HL-60 (cell line): Measurements from ENCODE around the gene AFDN.

Source experiments
- DNase-seq, 2 experiments: peaks; one replicate each; pipeline ENCODE4 v3.0.0-alpha.2; 2010 to 2020; ENCODE audit warnings: low read depth in 1 of 2, low spot score in 1 of 2
- H3K27ac ChIP-seq: fragments of 250-450 bp; sonication (Bioruptor Pico); replicated peaks from 2 replicates; pipeline ENCODE4 v1.5.1; 2020; ENCODE audit warnings: mild to moderate bottlenecking, moderate library complexity
- H3K27me3 ChIP-seq: fragments of 250-450 bp; sonication (Bioruptor Pico); 2 replicates; pipeline ENCODE4 v1.5.1; 2021; ENCODE audit warnings: mild to moderate bottlenecking, moderate library complexity; ENCODE audit not compliant: insufficient read depth, poor library complexity, severe bottlenecking
- H3K4me3 ChIP-seq: replicated peaks from 2 replicates; pipeline ENCODE4 v1.5.1; 2011; ENCODE audit warnings: mild to moderate bottlenecking, control low read depth, low read length; ENCODE audit not compliant: insufficient read depth
- GABPA ChIP-seq: IDR thresholded peaks from 2 replicates; pipeline ENCODE4 v1.6.1; 2012; ENCODE audit warnings: low read depth
- POLR2AphosphoS5 ChIP-seq: IDR thresholded peaks from 2 replicates; pipeline ENCODE4 v1.6.1; 2012; ENCODE audit warnings: low read depth
- REST ChIP-seq: IDR thresholded peaks from 2 replicates; pipeline ENCODE4 v1.6.1; 2012; ENCODE audit warnings: low read depth; ENCODE audit not compliant: insufficient replicate concordance
- SPI1 ChIP-seq: IDR thresholded peaks from 2 replicates; pipeline ENCODE4 v1.6.1; 2012; ENCODE audit warnings: low read depth, mild to moderate bottlenecking, borderline replicate concordance
- TF ChIP-seq, protein P1 (sequence below): IDR thresholded peaks from one replicate; pipeline ENCODE4 v1.5.1; 2011; ENCODE audit warnings: low read length, control low read depth, inconsistent platforms; ENCODE audit not compliant: insufficient read depth

AFDN gene

DNA sequence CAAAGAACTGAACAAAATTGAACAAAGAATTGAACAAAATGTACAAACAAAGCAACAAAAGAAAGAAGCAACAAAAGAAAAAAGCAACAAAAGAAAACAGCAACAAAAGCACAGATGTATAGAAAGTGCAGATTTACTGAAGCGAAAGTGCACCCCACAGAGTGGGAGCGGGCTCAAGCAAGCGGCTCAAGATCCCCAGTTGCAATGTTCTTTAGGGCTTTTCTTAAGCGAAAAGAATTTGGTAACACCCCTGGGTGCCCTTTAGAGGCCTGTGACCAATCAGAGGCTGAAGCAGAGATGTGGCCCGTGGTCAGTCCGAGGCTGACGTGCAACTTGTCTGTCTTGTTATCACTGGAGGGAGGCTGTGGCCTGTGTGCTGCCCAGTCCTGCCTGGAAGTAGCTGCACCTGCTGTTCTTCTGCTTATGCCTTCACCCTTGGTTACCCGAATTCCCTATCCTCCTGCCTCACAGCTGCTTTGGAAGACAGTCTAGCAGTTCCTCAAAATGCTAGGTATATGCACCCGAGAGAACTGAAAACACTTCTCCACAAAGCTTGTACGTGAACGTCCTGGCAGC, 157.5 kb downstream of the AFDN start:
- H3K4me3 ChIP-seq: no peak overlapping the region
- TF ChIP-seq SPI1: no peak
- TF ChIP-seq GABPA: no peak
- no peak for TF ChIP-seq POLR2AphosphoS5
- TF ChIP-seq REST: no peak
- TF ChIP-seq, protein P1, sequence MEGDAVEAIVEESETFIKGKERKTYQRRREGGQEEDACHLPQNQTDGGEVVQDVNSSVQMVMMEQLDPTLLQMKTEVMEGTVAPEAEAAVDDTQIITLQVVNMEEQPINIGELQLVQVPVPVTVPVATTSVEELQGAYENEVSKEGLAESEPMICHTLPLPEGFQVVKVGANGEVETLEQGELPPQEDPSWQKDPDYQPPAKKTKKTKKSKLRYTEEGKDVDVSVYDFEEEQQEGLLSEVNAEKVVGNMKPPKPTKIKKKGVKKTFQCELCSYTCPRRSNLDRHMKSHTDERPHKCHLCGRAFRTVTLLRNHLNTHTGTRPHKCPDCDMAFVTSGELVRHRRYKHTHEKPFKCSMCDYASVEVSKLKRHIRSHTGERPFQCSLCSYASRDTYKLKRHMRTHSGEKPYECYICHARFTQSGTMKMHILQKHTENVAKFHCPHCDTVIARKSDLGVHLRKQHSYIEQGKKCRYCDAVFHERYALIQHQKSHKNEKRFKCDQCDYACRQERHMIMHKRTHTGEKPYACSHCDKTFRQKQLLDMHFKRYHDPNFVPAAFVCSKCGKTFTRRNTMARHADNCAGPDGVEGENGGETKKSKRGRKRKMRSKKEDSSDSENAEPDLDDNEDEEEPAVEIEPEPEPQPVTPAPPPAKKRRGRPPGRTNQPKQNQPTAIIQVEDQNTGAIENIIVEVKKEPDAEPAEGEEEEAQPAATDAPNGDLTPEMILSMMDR: no peak
- no peak overlapping the region for H3K27ac ChIP-seq
- DNase-seq: no peak
- no peaks in the 10 kb centered on the region for H3K27me3 ChIP-seq

DNA sequence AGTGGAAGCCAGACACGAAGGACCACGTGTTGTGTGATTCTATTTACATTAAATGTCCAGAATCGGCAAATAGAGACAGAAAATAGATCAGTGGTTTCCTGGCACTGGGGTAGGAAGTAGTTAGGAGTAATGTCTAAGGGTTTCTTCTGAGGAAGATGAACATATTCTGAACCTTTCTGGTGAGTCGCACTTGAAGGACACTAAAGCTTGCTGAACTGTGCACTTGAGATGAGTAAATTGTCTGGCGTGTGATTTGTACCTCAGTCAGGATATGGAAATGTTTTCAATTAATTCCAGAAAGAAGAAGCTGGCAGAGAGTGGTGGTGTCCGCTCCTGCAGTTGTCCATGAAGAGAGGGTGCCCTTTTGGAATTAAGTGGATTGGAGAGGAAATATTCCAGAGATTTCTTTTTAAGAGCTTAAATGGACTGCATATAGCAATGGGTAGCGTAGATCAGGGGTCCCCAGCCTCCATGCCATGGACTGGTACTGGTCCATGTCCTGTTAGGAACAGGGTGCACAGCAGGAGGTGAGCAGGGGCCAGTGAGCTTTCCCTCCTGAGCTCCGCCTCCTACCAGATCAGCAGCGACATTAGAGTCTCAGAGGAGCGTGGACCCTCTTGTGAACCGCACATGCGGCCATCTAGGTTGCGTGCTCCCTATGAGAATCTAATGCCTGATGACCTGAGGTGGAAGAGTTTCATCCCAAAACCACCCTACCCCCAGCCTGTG, 158.3 kb downstream of the AFDN start:
- DNase-seq: no peak
- Histone ChIP-seq H3K27me3 (no peaks in the 10 kb centered on the region), H3K27ac (no peak overlapping the region), H3K4me3 (no peak overlapping the region)
- TF ChIP-seq, protein P1: no peak
- no peak for TF ChIP-seq REST
- TF ChIP-seq GABPA: no peak
- no peak for TF ChIP-seq POLR2AphosphoS5
- TF ChIP-seq SPI1: no peak

GRCh38 chr6:167985911-167986595, 159.3 kb downstream of the AFDN start:
- Histone ChIP-seq H3K27me3 (no peaks in the 10 kb centered on the region), H3K4me3 (no peak overlapping the region), H3K27ac (no peak overlapping the region)
- DNase-seq: no peak
- TF ChIP-seq, protein P1: no peak
- TF ChIP-seq GABPA (no peak), REST (no peak), POLR2AphosphoS5 (no peak), SPI1 (no peak)
